Trophoblast cell (in vitro differentiated cells and primary cell): Measurements from ENCODE around the gene ZNF746.

ENCODE experiments used
- DNase-seq, 2 donors: peaks; one replicate each; pipeline ENCODE4 v3.0.0-alpha.2; 2016
- H2AFZ ChIP-seq: 2 replicates; pipeline ENCODE4 v1.6.1; 2013; ENCODE audit warnings: low read length, moderate library complexity, mild to moderate bottlenecking; ENCODE audit not compliant: insufficient read depth, poor library complexity
- H2AK5ac ChIP-seq: 2 replicates; pipeline ENCODE4 v1.6.1; 2013; ENCODE audit warnings: mild to moderate bottlenecking, low read length
- H2BK120ac ChIP-seq: 2 replicates; pipeline ENCODE4 v1.6.1; 2013; ENCODE audit warnings: low read length, mild to moderate bottlenecking, moderate library complexity; ENCODE audit not compliant: insufficient read depth, poor library complexity
- H2BK12ac ChIP-seq: 2 replicates; pipeline ENCODE4 v1.6.1; 2013; ENCODE audit warnings: mild to moderate bottlenecking, low read length, moderate library complexity
- H2BK5ac ChIP-seq: 2 replicates; pipeline ENCODE4 v1.6.1; 2013; ENCODE audit warnings: low read length, low read depth, moderate library complexity, mild to moderate bottlenecking; ENCODE audit not compliant: poor library complexity
- H3K14ac ChIP-seq: 2 replicates; pipeline ENCODE4 v1.6.1; 2013; ENCODE audit warnings: mild to moderate bottlenecking, low read length
- H3K18ac ChIP-seq: 2 replicates; pipeline ENCODE4 v1.6.1; 2013; ENCODE audit warnings: mild to moderate bottlenecking, low read length
- H3K23ac ChIP-seq: 2 replicates; pipeline ENCODE4 v1.6.1; 2013; ENCODE audit warnings: low read length
- H3K27ac ChIP-seq: 2 replicates; pipeline ENCODE4 v1.5.1; 2013; ENCODE audit warnings: low read depth, mild to moderate bottlenecking, inconsistent platforms, low read length, moderate library complexity
- H3K27me3 ChIP-seq: 2 replicates; pipeline ENCODE4 v1.6.1; 2013; ENCODE audit warnings: inconsistent platforms, mild to moderate bottlenecking, low read length, moderate library complexity; ENCODE audit not compliant: insufficient read depth
- H3K36me3 ChIP-seq, 2 experiments: 1 replicate in 1 of 2; 2 replicates in 1 of 2; pipeline ENCODE4 v1.6.1; 2013; ENCODE audit warnings: low read length in 2 of 2, mild to moderate bottlenecking in 2 of 2, moderate library complexity in 1 of 2; ENCODE audit not compliant: insufficient read depth in 2 of 2, control insufficient read depth in 1 of 2
- H3K4ac ChIP-seq: 2 replicates; pipeline ENCODE4 v1.6.1; 2013; ENCODE audit warnings: low read depth, mild to moderate bottlenecking, low read length, moderate library complexity
- H3K4me1 ChIP-seq, 2 experiments: 1 replicate in 1 of 2; 2 replicates in 1 of 2; pipeline ENCODE4 v1.6.1; 2013; ENCODE audit warnings: low read length in 2 of 2, mild to moderate bottlenecking in 2 of 2, moderate library complexity in 1 of 2; ENCODE audit not compliant: insufficient read depth in 2 of 2, control insufficient read depth in 1 of 2
- H3K4me2 ChIP-seq: 2 replicates; pipeline ENCODE4 v1.6.1; 2013; ENCODE audit warnings: inconsistent platforms, mild to moderate bottlenecking, low read length, moderate library complexity
- H3K4me3 ChIP-seq: 2 replicates; pipeline ENCODE4 v1.5.1; 2013; ENCODE audit warnings: mild to moderate bottlenecking, low read depth, low read length, inconsistent platforms
- H3K79me1 ChIP-seq: one replicate; pipeline ENCODE4 v1.6.1; 2013; ENCODE audit warnings: low read length
- H3K79me2 ChIP-seq: 2 replicates; pipeline ENCODE4 v1.6.1; 2013; ENCODE audit warnings: low read length, mild to moderate bottlenecking; ENCODE audit not compliant: control insufficient read depth, insufficient read depth, poor library complexity
- H3K9ac ChIP-seq: 2 replicates; pipeline ENCODE4 v1.6.1; 2013; ENCODE audit warnings: mild to moderate bottlenecking, low read length
- H3K9me3 ChIP-seq: 2 replicates; pipeline ENCODE4 v1.6.1; 2013; ENCODE audit warnings: low read depth, mild to moderate bottlenecking, control low read depth, inconsistent platforms, low read length; ENCODE audit not compliant: insufficient read depth
- H4K12ac ChIP-seq: 2 replicates; pipeline ENCODE4 v1.6.1; 2013; ENCODE audit warnings: low read depth, mild to moderate bottlenecking, low read length, moderate library complexity
- H4K8ac ChIP-seq: 2 replicates; pipeline ENCODE4 v1.6.1; 2013; ENCODE audit warnings: low read depth, mild to moderate bottlenecking, low read length, moderate library complexity
- H4K91ac ChIP-seq: one replicate; pipeline ENCODE4 v1.6.1; 2013; ENCODE audit warnings: low read depth, mild to moderate bottlenecking, low read length, moderate library complexity
- WGBS: extraction: QIAGEN DNeasy Blood & Tissue Kit; methylation state at CpG from one replicate; pipeline ENCODE4 v1.1.7; 2013; ENCODE audit warnings: missing lambda C conversion rate; ENCODE audit not compliant: insufficient read length, insufficient coverage; ENCODE audit errors: extremely low coverage; 5-methylcytosine and 5-hydroxymethylcytosine counted together

The ZNF746 gene

GRCh38 chr7:149473251-149473650 lies 24.4 kb downstream of the ZNF746 start:
- Histone ChIP-seq H3K4me3 (no peak overlapping the region), H3K4ac (no peak overlapping the region), H4K91ac (no peak overlapping the region), H3K79me1 (no peaks in the 10 kb centered on the region), H2BK120ac (no peak overlapping the region), H3K14ac (no peak overlapping the region), H4K12ac (no peak overlapping the region), H2BK12ac (no peak overlapping the region), H3K23ac (no peak overlapping the region), H4K8ac (no peak overlapping the region), H2AK5ac (no peak overlapping the region), H3K79me2 (no peaks in the 10 kb centered on the region), H3K27ac (no peak overlapping the region), H3K4me1 (peaks cover 7 to 10% of the 10 kb centered on the region in 2 experiments), H2BK5ac (no peak overlapping the region), H3K36me3 (peaks cover 50 to 52% of the 10 kb centered on the region in 2 experiments), H3K9me3 (peaks cover 6% of the 10 kb centered on the region), H3K4me2 (no peak overlapping the region), H3K27me3 (no peaks in the 10 kb centered on the region), H3K18ac (no peak overlapping the region), H3K9ac (no peak overlapping the region), H2AFZ (no peak overlapping the region)
- no peak for DNase-seq
- WGBS: no CpG with 5 or more reads among the region's 6 CpGs

GRCh38 chr7:149471289-149471953 lies 26.2 kb downstream of the ZNF746 start:
- no peak overlapping the region for H3K4ac ChIP-seq
- no CpG with 5 or more reads among the region's 6 CpGs for WGBS
- no peak overlapping the region for H2BK12ac ChIP-seq
- no peak overlapping the region for H4K91ac ChIP-seq
- H4K12ac ChIP-seq: no peak overlapping the region
- no peak overlapping the region for H3K9ac ChIP-seq
- H3K36me3 ChIP-seq: peaks cover 37 to 40% of the 10 kb centered on the region in 2 experiments
- H2AK5ac ChIP-seq: no peak overlapping the region
- H3K23ac ChIP-seq: no peak overlapping the region
- DNase-seq: no peak
- H3K4me2 ChIP-seq: no peak overlapping the region
- H2BK5ac ChIP-seq: no peak overlapping the region
- no peak overlapping the region for H3K27ac ChIP-seq
- no peak overlapping the region for H3K18ac ChIP-seq
- no peak overlapping the region for H3K4me3 ChIP-seq
- no peak overlapping the region for H2AFZ ChIP-seq
- H3K9me3 ChIP-seq: peaks cover 2% of the 10 kb centered on the region
- H3K27me3 ChIP-seq: no peaks in the 10 kb centered on the region
- no peaks in the 10 kb centered on the region for H3K4me1 ChIP-seq
- no peak overlapping the region for H3K14ac ChIP-seq
- H3K79me1 ChIP-seq: no peaks in the 10 kb centered on the region
- no peaks in the 10 kb centered on the region for H3K79me2 ChIP-seq
- H2BK120ac ChIP-seq: no peak overlapping the region
- no peak overlapping the region for H4K8ac ChIP-seq

GRCh38 chr7:149469806-149470205 lies 27.8 kb downstream of the ZNF746 start:
- Histone ChIP-seq H3K27me3 (no peaks in the 10 kb centered on the region), H3K79me2 (no peaks in the 10 kb centered on the region), H3K36me3 (peaks cover 26% of the 10 kb centered on the region in 2 experiments), H3K27ac (no peak overlapping the region), H3K4me1 (no peaks in the 10 kb centered on the region), H4K8ac (no peak overlapping the region), H2AK5ac (no peak overlapping the region), H3K18ac (no peak overlapping the region), H3K79me1 (no peaks in the 10 kb centered on the region), H2BK5ac (no peak overlapping the region), H3K9me3 (peaks cover 2% of the 10 kb centered on the region), H2BK12ac (no peak overlapping the region), H3K23ac (peak overlapping the region; percentile 11), H3K9ac (no peak overlapping the region), H4K91ac (no peak overlapping the region), H2AFZ (no peak overlapping the region), H3K4ac (no peak overlapping the region), H3K4me2 (no peak overlapping the region), H3K14ac (no peak overlapping the region), H3K4me3 (no peak overlapping the region), H2BK120ac (no peak overlapping the region), H4K12ac (no peak overlapping the region)
- no CpG with 5 or more reads among the region's 8 CpGs for WGBS
- no peak for DNase-seq

GRCh38 chr7:149468208-149468607 lies 29.4 kb downstream of the ZNF746 start:
- Histone ChIP-seq H2BK120ac (no peak overlapping the region), H3K27ac (no peak overlapping the region), H4K12ac (no peak overlapping the region), H3K23ac (no peak overlapping the region), H3K79me1 (no peaks in the 10 kb centered on the region), H3K4me3 (no peak overlapping the region), H3K79me2 (no peaks in the 10 kb centered on the region), H3K9ac (no peak overlapping the region), H3K9me3 (no peaks in the 10 kb centered on the region), H2AFZ (no peak overlapping the region), H3K4me1 (no peaks in the 10 kb centered on the region), H3K27me3 (no peaks in the 10 kb centered on the region), H3K18ac (no peak overlapping the region), H2AK5ac (no peak overlapping the region), H3K4me2 (no peak overlapping the region), H2BK12ac (no peak overlapping the region), H4K91ac (no peak overlapping the region), H3K36me3 (peaks cover 11 to 12% of the 10 kb centered on the region in 2 experiments), H3K4ac (no peak overlapping the region), H2BK5ac (no peak overlapping the region), H3K14ac (no peak overlapping the region), H4K8ac (no peak overlapping the region)
- WGBS: no CpG with 5 or more reads among the region's 5 CpGs
- peak in 1 of 2 donors; percentile 29 for DNase-seq
